HG03060 (cell line): ENCODE results near the gene CPNE5.

Experiments
- ATAC-seq: cut with Tn5 transposase; IDR thresholded peaks from one replicate; pipeline ENCODE4 v1.9.1; 2021; ENCODE audit warnings: low read depth, moderate number of reproducible peaks; ENCODE audit not compliant: unreplicated experiment

CPNE5 gene

DNA sequence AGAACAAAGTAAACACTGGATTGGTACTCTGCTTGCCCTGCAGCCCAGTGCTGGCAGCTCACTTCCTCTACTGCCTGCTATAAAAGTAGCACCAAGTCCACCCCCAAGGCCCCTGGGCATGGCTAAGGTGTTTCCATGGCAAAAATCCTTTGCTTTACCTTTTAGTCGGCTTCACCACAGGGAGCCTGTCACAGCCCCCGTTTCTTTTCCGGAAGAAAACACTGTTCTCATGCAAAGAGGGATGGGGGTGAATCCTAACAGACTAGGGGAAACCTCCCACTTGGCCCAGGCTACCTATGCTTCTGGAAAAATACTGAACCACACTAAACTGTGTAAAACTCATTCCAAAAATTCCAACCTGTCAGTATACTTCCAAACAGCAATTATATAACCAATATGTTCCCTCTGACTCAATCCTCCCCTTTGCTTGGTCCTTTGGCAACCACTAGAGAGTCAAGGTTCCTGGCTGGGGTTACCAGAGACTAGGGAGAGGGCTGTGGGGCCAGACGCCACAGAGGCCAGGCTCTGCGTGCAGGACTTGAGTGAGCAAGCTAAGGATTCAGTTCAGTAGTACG lies 19.2 kb upstream of the CPNE5 start:
- no peak for ATAC-seq

DNA sequence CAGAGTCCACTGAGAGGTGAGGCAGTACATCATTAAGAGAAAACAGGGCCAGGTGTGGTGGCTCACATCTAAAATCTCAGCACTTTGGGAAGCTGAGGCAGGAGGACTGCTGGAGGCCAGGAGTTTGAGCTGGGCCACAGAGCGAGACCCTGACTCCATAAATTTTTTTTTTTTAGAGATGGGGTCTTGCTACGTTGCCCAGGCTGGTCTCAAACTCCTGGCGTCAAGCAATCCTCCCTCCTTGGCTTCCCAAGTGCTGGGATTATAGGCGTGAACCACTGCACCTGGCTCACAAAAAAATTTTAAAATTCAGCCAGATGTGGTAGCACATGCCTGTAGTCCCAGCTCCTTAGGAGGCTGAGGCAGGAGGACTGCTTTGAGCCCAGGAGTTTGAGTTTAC lies 18.1 kb upstream of the CPNE5 start:
- no peak for ATAC-seq

DNA sequence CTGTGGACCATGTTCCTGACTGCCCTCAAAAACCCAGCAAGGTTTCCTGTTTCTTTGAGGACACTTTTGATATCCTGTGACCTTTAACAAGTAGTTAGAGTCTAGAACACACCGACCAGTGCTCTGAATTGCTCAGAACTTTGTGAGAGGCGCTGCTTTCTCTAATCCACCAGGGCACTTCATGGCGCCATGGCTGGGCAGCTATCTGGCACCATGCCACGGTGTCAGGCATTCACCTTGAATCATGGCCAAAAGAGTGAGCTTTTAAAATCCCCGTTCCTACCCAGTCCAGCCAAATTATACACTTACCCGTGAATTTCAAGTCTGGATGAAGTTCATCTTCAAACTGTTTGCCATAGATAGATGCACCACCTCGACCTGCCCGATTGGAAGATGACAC lies 17.0 kb upstream of the CPNE5 start:
- ATAC-seq, result no peak

DNA sequence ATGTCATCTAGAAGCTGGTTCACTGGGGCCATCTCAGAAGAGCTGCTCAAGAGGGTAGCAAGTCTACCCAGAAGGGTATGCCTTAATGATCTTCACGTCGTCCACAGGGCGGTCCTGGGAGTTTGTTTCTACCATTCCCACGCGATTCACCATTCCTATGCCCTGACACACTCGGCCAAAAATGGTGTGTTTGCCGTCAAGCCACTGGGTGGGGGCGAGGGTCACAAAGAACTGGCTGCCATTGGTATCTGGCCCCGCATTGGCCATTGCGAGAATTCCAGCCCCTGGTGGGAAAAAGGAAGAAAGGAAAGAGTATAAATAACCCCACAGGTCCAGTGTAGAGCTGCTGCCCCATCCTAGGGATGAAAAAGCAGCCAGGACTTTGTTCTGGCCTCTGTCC lies 16.5 kb upstream of the CPNE5 start:
- no peak for ATAC-seq

DNA sequence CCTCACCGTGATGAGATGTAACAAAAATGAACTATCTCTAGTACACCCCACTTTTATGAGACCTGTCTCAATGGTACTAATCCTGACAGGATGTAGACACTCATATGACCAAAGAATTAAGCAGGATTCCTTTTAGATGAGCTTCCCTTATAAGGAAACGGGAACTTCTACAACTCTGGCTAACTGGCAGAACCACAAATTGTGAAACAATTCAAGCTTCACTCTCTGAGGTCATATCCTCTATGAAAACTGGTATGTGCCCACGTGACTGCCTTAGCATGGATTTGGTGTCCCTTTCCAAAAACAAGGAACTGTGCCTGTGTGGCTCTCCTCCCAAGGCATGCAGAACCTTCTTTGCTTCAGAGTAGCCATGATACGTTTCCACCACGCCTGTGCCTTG lies 14.1 kb upstream of the CPNE5 start:
- no peak for ATAC-seq

DNA sequence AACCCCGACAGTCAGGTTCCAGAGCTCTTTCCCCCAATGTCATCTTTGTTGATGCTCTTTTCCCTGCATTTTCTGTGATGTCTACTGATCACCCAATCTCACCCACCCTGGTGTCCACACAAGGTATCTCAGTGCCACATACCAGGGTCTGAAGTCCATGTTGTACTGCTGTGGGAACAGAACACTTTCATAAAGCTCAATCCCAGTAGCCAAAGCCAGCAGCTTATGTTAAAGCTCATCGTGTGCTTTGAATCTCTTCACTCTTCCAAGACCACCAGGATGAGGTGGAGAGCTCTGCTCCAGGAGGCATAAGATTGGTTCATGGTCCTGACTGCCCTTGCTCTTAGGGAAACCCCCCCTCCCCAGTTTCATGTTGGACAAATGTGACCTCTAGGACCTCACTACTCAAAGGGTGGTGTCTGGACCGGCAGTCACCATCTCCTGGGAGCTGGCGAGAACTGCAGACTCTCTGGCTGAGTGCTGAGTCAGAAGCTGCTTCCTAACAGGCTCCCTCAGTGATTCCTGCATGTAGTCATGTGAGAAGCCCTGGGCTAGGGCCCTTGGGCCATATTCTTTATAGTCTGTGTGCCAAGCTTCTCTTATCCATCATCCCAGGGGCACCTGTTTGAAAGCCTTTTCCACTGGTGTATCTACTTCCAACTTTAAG lies 13.4 kb upstream of the CPNE5 start:
- no peak for ATAC-seq

DNA sequence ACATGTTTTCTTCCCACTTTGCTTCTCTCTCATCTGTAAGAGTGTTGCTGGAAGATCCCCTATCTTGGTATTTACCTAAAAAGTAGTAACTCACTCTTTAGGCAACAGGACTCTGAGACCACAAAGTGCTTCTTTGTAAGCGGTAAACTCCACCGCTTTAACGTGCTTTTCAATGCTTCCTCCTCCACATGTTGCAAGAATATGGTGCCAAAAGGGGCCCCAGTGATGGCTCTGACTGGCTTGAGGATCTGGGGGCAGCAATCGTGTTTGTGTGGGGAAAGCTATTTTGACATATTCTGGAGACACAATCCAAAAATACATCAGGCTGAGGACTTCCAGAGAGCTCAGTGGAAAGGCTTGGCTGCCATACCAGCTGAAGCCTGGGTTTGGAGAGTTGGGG lies 12.4 kb upstream of the CPNE5 start:
- ATAC-seq, result no peak

DNA sequence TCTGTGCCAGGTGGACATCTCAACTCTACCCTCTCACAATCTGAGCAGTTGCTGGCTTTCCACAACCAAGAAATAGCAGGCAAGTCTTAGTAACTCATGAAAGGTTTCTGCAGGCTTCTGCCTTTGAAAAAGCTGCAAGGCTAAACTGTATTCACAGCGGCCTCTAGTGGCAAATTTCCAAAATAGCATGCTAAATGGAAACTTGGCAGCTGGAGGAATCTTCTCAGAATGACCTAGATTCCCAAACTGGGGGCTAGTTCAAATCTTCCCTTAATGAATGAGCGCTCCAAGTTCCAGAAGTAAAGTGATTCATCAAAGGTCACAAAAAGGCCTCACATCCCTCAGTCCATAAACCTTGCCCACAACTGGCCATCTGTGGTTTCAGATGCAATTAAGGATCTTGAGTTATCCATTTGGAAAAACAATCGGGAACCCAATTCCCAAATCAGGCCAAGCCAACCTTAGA lies 11.9 kb upstream of the CPNE5 start:
- ATAC-seq, result no peak

DNA sequence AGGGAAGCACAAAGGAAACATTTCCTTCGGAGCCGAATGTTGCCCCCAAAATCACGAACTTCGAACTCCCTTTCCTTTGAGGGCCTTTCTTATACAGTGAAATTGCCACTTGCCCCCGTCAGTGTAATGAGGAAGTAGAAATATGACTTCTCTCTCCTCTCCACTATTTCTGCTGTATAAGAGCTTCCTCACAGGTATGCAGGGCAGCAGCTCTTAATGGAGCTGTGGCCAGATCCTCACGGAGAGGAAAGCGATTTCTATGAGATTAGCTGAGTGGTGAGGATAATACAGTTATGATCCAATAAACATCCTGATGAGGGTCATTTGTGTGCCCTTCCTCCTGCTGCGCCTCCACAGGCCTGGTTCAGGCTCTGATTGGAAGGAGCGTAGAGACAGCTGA lies 10.8 kb upstream of the CPNE5 start:
- ATAC-seq, result no peak

DNA sequence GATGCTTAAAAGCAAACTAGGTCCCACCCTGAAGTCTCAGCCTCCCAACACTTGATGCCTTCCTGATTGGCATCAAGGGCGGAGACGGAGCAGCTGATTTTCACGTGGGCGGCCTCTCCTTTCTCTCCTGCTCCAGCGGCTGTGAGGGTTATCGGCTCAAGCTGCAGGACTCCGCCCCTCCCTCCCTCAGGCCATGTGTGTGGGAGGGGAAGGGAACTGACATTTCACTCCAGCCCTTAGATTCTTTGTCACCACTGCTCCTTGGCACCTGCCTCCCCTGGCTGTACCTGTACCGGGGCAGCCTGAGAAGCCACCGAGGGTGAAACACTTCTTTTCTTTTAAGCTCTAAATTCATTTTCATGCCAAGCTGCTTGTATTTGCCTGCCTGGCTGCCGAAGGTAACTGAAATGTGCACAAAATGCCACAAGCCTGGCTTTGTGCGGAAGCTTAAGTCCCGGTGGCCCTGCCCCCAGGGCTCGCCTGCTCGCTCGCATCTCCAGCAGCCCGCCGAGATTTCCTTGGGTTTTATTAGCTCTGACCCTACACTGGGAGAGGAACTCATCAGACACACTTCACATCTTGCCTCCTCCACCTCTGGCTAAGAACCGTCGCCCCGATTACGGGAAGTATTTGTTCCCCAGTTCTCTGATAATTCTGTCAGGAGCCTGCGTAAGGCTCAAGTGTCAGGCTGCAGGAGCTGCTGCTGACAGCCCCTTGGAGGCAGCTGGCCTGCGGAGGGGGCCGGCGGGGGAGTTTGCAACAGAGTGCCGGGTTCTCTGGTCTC lies 9.6 kb upstream of the CPNE5 start:
- ATAC-seq, result no peak

DNA sequence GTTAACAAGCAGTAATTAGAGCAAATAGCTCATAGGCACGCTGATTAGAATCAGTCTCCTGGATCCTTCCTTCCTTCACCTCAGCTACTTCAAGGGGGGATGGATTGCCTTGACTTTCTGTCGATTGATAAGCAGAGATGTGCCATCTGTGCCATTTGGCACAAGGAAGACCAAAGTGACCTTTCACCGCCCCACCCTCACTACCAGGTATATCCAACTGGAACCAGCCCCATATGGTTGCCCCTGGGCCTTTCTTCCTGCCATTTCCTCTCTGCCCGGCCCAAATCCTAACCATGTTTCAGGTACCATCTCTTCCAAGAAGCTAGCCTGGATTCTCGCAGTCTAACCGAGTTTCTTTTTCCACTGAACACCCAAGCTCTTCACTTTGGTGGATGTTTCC lies 8.7 kb upstream of the CPNE5 start:
- ATAC-seq, result no peak

DNA sequence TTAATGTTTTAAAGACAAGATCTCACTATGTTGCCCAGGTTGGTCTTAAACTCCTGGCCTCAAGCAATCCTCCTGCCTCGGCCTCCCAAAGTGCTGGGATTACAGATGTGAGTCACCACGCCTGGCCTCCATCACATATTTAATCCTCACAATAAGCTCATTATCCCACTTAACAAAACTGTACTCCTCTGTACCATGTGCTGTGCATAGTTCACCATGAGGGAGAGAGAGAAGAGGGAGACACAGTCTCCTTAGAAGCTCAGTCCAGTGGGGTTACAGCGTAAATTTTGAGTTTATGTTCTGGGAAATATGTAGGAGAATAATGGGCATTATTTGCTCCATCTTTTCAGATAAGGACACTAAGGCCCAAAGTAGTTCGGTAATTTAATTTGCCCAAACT lies 7.9 kb upstream of the CPNE5 start:
- no peak for ATAC-seq

DNA sequence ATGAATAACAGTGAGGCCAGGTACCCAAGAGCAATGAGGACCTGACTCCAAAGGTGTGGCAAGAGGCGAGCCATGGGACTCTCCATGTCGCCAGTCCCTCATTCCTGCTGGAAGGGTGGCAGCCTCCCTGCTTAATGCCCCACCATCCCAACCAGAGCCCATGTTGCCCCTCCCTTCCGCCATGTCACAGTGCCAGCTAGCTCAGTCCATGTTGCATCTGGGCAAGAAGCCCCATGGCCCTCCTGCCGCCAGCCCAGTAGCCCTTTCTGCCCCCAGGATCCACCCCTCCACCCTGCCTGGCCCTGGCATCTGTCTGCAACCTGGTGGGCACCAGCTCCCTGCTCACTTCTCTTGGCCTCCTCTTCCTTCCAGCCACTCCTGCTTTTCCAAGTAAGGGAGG lies 6.0 kb upstream of the CPNE5 start:
- no peak for ATAC-seq

DNA sequence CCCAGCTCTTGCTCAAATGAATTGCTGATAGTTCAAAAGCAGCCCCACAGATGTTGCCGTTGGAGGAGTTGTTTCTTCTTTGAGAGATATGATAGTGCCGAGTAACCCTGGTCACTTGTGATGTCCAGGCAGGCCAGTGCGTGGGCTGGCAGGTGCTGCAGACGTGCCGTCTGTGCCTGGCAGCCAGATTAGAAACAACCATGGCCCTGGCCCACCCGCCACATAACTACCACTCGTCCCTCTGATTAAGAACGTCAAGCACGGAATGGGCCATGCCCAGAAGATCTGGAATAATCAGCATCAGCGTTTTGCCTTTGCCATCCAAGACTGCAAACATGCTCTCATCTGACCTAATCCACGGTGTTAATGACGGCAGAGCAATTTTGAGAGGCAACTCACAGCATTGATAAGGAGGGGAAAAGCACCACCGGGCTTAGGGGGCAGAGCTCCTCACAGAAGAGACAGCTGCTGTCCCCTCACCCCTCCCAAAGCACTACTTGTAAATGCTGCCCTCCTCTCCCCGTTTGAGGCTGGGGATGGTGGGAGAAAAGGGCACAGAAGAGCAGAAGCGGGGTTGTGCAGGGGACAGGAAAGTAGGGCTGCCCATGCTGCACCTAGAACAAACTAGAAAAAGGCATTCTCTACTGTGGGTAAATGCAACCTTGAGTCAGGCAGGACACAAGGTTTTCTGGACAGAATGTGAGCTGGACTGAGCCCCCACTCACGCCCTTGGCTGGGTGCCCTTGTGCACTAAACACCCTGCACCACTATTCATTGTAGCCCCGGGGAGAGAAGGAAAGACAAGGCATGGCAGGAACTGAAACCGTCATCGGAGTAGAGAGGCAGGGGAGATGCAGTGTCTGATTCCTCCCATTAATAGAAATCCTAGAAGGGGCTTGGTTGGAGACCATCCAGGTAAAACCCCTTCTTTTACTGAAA lies 5.3 kb upstream of the CPNE5 start:
- ATAC-seq, result no peak

DNA sequence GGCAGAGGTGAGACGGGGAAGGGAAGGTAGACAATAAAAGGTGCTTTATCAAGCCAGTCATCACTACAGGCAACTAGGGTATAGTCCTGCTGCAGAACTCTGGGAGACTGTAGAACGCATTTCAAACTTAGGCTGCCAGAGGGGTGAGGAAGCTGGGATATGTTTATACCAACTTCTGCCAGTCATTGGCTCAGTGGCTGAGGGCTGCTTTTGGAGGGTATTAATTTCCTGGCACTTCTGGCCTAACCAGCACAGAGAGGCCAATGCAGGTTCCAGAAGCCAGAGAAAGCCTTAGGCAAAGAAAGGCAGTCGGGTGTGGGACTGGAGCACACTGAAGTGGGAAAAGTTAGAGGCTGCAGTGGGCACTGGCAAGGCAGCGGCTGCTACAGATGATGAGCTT lies 3.9 kb upstream of the CPNE5 start:
- ATAC-seq, result no peak

DNA sequence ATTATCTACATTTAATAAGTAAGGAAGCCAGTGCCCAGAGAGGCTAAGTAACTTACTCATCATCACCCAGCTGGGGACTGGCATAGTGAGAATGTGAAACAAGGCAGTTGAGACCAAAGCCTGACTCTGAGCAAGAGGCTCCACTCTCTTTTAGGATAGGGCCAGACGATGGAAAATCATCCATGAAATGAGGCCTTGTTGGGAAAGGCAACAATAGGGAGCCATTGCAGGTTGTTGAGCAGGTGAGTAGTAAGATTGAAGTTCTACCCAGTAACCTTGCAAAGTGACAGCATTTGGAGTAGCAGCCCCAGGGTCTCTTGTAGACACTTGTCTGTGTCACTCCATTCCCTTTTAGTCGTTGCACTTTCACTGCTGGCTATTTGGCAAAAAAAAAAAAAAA lies 2.5 kb upstream of the CPNE5 start:
- ATAC-seq, result no peak

DNA sequence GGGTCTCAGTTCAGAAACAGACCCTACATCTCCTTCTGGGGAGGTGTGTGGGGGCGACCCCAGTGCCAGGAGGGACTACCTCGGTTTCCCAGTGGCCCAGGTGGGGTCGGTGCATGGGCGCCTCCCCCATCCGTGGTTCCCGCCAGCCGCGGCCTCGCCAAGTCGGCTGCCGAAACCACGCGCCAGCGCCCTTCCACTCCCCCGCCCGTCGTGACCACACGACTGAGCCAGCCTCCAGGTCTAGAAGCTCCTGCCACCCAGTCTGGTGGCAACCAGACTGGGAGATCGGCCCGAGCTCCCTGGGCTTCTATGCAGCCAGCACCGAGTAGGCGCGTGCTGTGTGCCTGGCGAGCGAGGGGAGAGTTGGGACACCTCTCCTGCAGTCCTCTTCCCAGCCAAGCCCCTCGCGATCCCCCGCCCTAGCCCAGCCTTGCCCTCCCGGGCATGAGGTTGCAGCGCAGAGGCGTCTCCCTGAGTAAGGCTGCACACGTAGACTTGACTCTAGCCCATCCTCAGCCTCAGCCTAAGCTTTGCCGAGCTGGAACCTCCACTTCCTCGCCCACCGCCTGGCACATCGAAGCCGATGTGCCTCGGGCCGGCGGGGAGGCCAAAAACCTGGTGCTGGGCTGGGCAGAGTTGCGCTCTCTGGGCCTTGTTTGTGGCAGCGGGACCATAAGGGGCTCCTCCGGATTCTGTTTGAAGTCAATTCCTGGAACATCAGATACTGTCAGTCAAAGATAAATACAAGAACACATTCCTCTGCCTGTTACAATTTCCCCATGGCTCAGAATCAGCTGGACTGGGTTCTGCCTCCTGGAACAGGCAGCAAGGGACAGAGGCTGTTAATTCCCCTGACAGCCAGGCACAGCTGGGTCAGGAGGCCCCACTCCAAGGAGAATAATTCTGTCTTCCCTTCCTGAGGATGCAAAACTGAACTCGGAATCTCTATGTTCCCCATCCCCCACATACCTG lies 1.5 kb upstream of the CPNE5 start:
- ATAC-seq, result no peak

DNA sequence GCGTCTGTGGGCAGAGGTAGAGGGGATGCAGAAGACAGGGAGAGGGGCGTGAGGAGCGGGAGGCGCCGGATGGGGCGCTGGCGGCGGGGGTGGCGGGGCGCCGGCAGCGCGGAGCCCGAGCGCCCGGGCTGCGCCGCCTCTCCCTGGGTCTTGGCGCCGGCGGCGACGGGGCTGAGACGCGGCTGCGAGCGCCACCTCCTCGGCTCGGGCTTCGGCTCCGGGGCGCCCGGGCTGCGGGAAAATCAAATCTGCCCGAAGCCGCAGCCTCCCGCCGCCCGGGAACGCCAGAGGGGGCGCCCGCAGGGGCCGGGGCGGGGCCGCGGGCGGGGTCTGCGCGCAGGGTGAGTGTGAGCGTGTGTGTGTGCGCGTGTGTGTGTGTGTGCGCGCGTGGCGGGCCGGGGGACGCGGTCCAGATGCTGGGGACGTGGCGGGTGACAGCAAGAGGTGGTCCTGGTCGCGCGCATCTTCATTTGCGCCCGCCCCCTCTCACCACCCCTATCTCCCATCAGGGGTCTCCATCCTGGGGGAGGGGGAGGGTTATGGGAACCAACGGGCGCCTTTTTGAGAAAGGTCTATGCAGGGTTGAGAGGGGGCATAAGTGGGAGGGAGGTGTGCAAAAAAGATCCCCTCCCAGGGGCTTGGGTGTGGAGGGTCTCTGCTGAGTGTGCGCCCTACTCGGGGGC lies 646 bp upstream of the CPNE5 start:
- no peak for ATAC-seq

DNA sequence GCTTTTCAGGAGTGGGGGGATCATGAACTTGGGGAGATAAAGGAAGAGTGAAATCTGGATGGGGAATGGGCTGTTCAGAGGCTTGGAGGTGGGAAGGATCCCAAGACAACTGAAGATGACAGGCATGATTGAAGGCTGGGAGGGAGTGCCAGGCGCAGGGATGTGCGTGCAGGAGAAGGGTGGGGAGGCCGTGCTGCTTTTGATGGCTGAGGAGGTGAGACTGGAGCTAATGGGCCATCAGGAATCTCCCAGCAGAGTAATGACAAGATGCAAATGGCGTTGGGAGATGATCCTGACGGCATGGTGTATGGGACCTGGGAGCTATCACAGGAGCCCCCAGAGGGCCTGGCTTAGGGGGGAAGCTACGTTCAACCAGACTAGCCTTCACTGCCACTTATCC lies 1.6 kb downstream of the CPNE5 start:
- no peak for ATAC-seq
